Measurements from ENCODE around the gene TTC38.
"Not testable (repeated sequence)": the region's sequence is repeated elsewhere in the genome, so short reads cannot be mapped to it uniquely, and the experiment has no call there.

Gene TTC38

GRCh38 chr22:46297151-46297812 lies 29.5 kb downstream of the TTC38 start:
- peak; percentile 38 for DNase-seq

GRCh38 chr22:46299101-46299500 lies 31.3 kb downstream of the TTC38 start:
- DNase-seq = no peak

- no peak for DNase-seq
Measured at GRCh38 chr22:46300491-46300890, 32.7 kb downstream of the TTC38 start.

- peak; percentile 18 for DNase-seq
Measured at GRCh38 chr22:46303347-46303965, 35.6 kb downstream of the TTC38 start.

GRCh38 chr22:46308283-46308988 lies 40.6 kb downstream of the TTC38 start:
- no peak for DNase-seq

- DNase-seq = no peak
Measured at GRCh38 chr22:46309526-46310085, 41.8 kb downstream of the TTC38 start.

GRCh38 chr22:46312056-46312455 lies 44.2 kb downstream of the TTC38 start:
- no peak for DNase-seq

GRCh38 chr22:46312848-46313247 lies 45.0 kb downstream of the TTC38 start:
- not testable (repeated sequence) for DNase-seq

GRCh38 chr22:46315976-46316375 lies 48.2 kb downstream of the TTC38 start:
- no peak for DNase-seq

GRCh38 chr22:46317646-46318045 lies 49.8 kb downstream of the TTC38 start:
- DNase-seq = no peak

GRCh38 chr22:46318576-46318975 lies 50.8 kb downstream of the TTC38 start:
- no peak for DNase-seq

- no peak for DNase-seq
Measured at GRCh38 chr22:46319319-46319718, 51.5 kb downstream of the TTC38 start.

GRCh38 chr22:46320166-46320710 lies 52.4 kb downstream of the TTC38 start:
- no peak for DNase-seq

GRCh38 chr22:46320716-46321386 lies 53.0 kb downstream of the TTC38 start:
- no peak for DNase-seq

- DNase-seq = no peak
Measured at GRCh38 chr22:46322711-46323110, 54.9 kb downstream of the TTC38 start.

GRCh38 chr22:46323162-46323561 lies 55.4 kb downstream of the TTC38 start:
- no peak for DNase-seq

- DNase-seq = no peak
Measured at GRCh38 chr22:46326066-46326680, 58.4 kb downstream of the TTC38 start.

GRCh38 chr22:46327691-46328465 lies 60.1 kb downstream of the TTC38 start:
- no peak for DNase-seq

- no peak for DNase-seq
Measured at GRCh38 chr22:46328797-46329196, 61.0 kb downstream of the TTC38 start.

GRCh38 chr22:46329616-46330015 lies 61.8 kb downstream of the TTC38 start:
- DNase-seq = no peak

- no peak for DNase-seq
Measured at GRCh38 chr22:46330426-46330825, 62.6 kb downstream of the TTC38 start.

- DNase-seq = no peak
Measured at GRCh38 chr22:46331496-46331895, 63.7 kb downstream of the TTC38 start.

All from fibroblast of skin of right quadriceps (primary cell).